ENCODE results near the gene SLC24A3.

GRCh38 chr20:19768325-19768842 lies 555.9 kb downstream of the SLC24A3 start:
- TF ChIP-seq POLR2A (IDR thresholded peaks at IDR 0.05) (no peak), CTCF (IDR thresholded peaks at IDR 0.05) (no peak), POLR2AphosphoS5 (IDR thresholded peaks at IDR 0.05) (no peak)

All from breast epithelium (tissue), 3 donors.